NK-92 (cell line): Measurements from ENCODE around the gene ABHD16B.
"Not testable (repeated sequence)": the region's sequence is repeated elsewhere in the genome, so short reads cannot be mapped to it uniquely, and the experiment has no call there.

ENCODE experiments used
- DNase-seq: peaks from one replicate; lab custom pipeline; 2025; ENCODE audit not compliant: unreplicated experiment; lab: John Stamatoyannopoulos, UW

ABHD16B gene

GRCh38 chr20:63854766-63855362 is 6.4 kb upstream of the ABHD16B start:
- no peak for DNase-seq

GRCh38 chr20:63855363-63856097 is 5.8 kb upstream of the ABHD16B start:
- DNase-seq: no peak

- no peak for DNase-seq
Measured at GRCh38 chr20:63856098-63856511, 5.2 kb upstream of the ABHD16B start.

- no peak for DNase-seq
Measured at GRCh38 chr20:63857764-63858392, 3.4 kb upstream of the ABHD16B start.

- DNase-seq: no peak
Measured at GRCh38 chr20:63858393-63859165, 2.7 kb upstream of the ABHD16B start.

- no peak for DNase-seq
Measured at GRCh38 chr20:63859166-63859699, 2.1 kb upstream of the ABHD16B start.

- DNase-seq: no peak
Measured at GRCh38 chr20:63860325-63861051, 810 bp upstream of the ABHD16B start.

GRCh38 chr20:63861981-63862901 is 943 bp downstream of the ABHD16B start:
- no peak for DNase-seq

GRCh38 chr20:63863021-63863797 is 1.9 kb downstream of the ABHD16B start:
- no peak for DNase-seq

GRCh38 chr20:63863798-63864544 is 2.7 kb downstream of the ABHD16B start:
- DNase-seq: no peak

- DNase-seq: no peak
Measured at GRCh38 chr20:63864545-63864977, 3.3 kb downstream of the ABHD16B start.

GRCh38 chr20:63864978-63865640 is 3.8 kb downstream of the ABHD16B start, which contains the start of gene TPD52L2:
Gene TPD52L2, plus strand, starts transcription at chr20:63865270. Its CDS starts 96 bp downstream, at chr20:63865366.
- DNase-seq: peak; percentile 84

GRCh38 chr20:63867042-63867441 is 5.7 kb downstream of the ABHD16B start:
- not testable (repeated sequence) for DNase-seq

GRCh38 chr20:63868264-63868663 is 7.0 kb downstream of the ABHD16B start:
- no peak for DNase-seq

- DNase-seq: no peak
Measured at GRCh38 chr20:63873477-63873971, 12.2 kb downstream of the ABHD16B start.

GRCh38 chr20:63874241-63874640 is 12.9 kb downstream of the ABHD16B start:
- DNase-seq: not testable (repeated sequence)

GRCh38 chr20:63876489-63877036 is 15.3 kb downstream of the ABHD16B start:
- DNase-seq: no peak
